Lower leg skin (tissue), 4 donors: Measurements from ENCODE around the gene RNF40. TPM values are rescaled to one million over a fixed set of nuclear protein-coding genes. Genes with fewer than 3 reads are reported as not detected.
A peak's percentile ranks its signal among the peaks of the same experiment; 100 is the strongest.

ENCODE experiments used
- DNase-seq, 2 donors: peaks; one replicate each; pipeline ENCODE4 v3.0.0-alpha.2; 2019; ENCODE audit warnings: low spot score in 2 of 2
- H3K4me3 ChIP-seq: fragments of 200-600 bp; sonication (generic); 2 replicates; pipeline ENCODE4 v1.5.1; 2017; ENCODE audit warnings: mild to moderate bottlenecking, low read depth; ENCODE audit not compliant: poor library complexity, severe bottlenecking
- POLR2A ChIP-seq, 2 donors: fragments of 450-650 bp; IDR thresholded peaks; one replicate each; pipeline ENCODE4 v1.6.1; 2016 to 2017; ENCODE audit warnings: antibody characterized with exemption in 2 of 2, mild to moderate bottlenecking in 1 of 2, moderate library complexity in 1 of 2
- WGBS, 2 donors: methylation state at CpG; one replicate each; pipeline ENCODE4 v1.1.5; 2018; 5-methylcytosine and 5-hydroxymethylcytosine counted together
- intact Hi-C: fragments of 100-400 bp; cut with DNase I; formaldehyde crosslinking; loops from one replicate; pipeline ENCODE4 v1.15.0; 2023; ENCODE audit warnings: low total_unique reads
- total RNA-seq, 4 donors: library from RNA; depleted of rRNA; stranded (reverse); fragments of >200 nt; gene quantifications; one replicate each; pipeline ENCODE4 v1.1.0, GENCODE V29; 2016
- TF ChIP-seq, protein P1 (sequence below), 3 donors: fragments of 450-650 bp; IDR thresholded peaks; one replicate each; pipeline ENCODE4 v1.5.1; 2016; ENCODE audit warnings: antibody characterized with exemption in 3 of 3, mild to moderate bottlenecking in 3 of 3, moderate library complexity in 2 of 3

The RNF40 gene
- total RNA-seq, 4 donors from 2014 or later: 82.2 to 112 (median 92.9) TPM

DNA sequence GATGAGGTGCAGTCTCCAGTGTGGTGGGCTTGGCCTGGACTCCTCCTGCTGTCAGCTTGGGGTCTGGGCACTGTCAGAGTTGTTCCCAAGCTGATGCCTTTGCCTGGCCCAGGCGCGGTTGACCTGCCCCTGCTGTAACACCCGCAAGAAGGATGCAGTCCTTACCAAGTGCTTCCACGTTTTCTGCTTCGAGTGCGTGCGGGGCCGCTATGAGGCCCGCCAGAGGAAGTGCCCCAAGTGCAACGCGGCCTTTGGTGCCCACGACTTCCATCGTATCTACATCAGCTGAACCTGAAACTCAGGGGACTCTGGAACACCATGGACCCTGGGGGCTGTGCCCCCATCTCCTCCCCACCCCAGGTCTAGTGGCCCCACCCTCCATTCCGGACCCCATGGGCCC, 11.7 kb downstream of the RNF40 start:
- intact Hi-C loops: loop anchor here (10.0 kb wide), 1 partner anchor 49 kb away; no protein-coding TSS in a partner anchor
- TF ChIP-seq, protein P1, sequence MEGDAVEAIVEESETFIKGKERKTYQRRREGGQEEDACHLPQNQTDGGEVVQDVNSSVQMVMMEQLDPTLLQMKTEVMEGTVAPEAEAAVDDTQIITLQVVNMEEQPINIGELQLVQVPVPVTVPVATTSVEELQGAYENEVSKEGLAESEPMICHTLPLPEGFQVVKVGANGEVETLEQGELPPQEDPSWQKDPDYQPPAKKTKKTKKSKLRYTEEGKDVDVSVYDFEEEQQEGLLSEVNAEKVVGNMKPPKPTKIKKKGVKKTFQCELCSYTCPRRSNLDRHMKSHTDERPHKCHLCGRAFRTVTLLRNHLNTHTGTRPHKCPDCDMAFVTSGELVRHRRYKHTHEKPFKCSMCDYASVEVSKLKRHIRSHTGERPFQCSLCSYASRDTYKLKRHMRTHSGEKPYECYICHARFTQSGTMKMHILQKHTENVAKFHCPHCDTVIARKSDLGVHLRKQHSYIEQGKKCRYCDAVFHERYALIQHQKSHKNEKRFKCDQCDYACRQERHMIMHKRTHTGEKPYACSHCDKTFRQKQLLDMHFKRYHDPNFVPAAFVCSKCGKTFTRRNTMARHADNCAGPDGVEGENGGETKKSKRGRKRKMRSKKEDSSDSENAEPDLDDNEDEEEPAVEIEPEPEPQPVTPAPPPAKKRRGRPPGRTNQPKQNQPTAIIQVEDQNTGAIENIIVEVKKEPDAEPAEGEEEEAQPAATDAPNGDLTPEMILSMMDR (IDR thresholded peaks at IDR 0.05): no peak
- TF ChIP-seq POLR2A (IDR thresholded peaks at IDR 0.05): no peak
- 87% methylated on average over 14 of the region's 14 CpGs for WGBS, 2 donors
- DNase-seq: no peak
- H3K4me3 ChIP-seq: no peak overlapping the region

DNA sequence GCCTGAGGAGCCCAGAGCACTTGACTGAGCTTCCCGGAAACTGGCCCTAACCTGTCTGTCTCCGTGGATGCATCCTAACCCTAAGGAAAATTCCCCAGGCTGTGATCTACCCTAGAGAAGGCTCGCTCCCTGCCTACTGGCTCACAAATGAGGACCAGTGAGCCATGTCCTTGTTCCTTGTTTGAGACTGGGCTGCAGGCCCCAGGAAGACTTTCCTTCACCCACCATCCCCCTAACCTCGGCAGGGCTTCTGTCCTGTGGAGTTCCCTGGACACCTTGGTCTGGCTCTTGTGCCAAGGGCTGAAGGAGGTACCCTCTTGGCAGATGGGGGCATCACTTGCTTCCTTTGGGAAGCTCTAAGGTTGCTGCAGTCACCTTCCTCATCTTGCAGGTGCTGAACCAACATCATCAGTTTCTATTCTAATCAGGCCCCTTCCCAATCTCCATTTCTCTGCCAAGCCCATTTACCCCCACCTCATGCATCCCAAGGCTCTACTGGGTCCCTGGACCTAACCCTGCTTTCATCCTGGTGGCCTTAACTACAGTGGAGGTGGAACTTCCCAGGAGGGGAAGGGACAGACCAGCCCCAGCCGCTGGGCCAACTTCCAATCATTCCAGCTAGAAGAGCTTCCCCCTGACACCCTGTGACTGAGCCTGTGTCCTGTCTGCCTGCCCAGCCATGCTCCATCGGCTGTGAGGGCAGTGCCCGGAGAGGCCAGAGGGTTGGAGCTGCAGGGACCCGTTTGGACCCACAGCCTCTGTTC, 12.4 kb downstream of the RNF40 start:
- no peak for DNase-seq
- intact Hi-C loops: loop anchor here (10.0 kb wide), 1 partner anchor 50 kb away; no protein-coding TSS in a partner anchor
- WGBS, 2 donors: 45 to 58% methylated on average over 8 of the region's 8 CpGs
- peak overlapping the region; percentile 62 for H3K4me3 ChIP-seq
- TF ChIP-seq POLR2A (IDR thresholded peaks at IDR 0.05): no peak
- TF ChIP-seq, protein P1 (IDR thresholded peaks at IDR 0.05): no peak

DNA sequence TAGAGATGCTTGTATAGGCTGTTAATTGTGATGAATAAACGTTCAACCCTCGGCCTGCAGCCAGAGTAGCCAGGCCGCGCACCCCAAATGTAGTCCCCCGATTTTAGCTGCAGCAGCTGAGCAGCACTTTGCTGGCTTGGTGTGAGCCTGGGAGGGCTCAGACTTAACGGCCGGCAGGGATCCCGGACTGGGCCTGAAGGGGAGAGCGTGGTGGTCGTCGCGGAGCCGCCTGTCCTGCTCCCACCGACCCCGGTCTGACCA, 12.9 kb downstream of the RNF40 start:
- H3K4me3 ChIP-seq: peak overlapping the region; percentile 62
- intact Hi-C loops: loop anchor here (10.0 kb wide), 1 partner anchor 50 kb away; no protein-coding TSS in a partner anchor
- DNase-seq: no peak
- TF ChIP-seq, protein P1 (IDR thresholded peaks at IDR 0.05): no peak
- TF ChIP-seq POLR2A (IDR thresholded peaks at IDR 0.05): no peak
- WGBS, 2 donors: 15 to 32% methylated on average over 6 to 15 of the region's 15 CpGs

DNA sequence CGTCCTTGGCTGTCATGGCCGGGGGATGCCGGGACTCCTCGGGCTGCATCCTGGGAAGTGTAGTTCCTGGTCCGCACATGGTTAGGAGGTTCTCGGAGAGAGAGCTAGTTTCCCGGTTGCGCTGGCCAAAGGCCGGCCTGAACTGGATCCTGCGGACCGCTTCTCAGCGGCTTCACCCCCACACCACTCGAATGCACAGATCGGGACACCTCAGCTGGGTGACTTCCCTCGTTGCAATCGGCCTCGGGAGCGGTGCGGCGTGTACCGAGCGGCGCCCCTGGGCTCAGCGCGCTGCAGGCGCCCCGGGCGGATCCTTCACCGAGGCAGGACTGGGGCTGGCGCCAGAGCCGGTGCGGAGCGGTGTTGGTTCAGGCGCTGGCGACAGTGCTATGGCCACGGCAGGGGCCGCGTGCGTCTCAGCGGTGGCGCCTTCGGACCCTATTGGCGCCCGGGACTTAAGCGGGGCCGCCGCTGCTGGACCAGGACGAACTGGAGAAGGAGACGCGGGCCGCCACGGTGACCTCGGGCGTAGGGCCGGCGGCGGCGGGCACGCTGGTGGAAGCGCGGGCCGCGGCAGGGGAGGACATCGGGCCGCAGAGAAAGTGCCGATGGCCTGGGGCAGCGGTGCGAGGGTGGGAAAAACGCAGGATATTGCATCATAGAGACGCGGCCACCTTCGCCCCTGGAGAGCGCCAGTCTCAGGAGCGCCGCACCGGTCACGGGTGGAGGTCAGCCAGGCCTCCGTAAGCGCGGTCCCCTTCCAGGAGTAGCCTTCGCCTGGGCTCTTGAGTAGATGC, 13.5 kb downstream of the RNF40 start:
- TF ChIP-seq, protein P1 (IDR thresholded peaks at IDR 0.05): no peak
- TF ChIP-seq POLR2A (IDR thresholded peaks at IDR 0.05): no peak
- intact Hi-C loops: loop anchor here (10.0 kb wide), 1 partner anchor 51 kb away; no protein-coding TSS in a partner anchor
- WGBS, 2 donors: 0% methylated on average over 35 to 69 of the region's 81 CpGs
- peak overlapping the region; percentile 62 for H3K4me3 ChIP-seq
- DNase-seq: peak; percentile 77 to 94

DNA sequence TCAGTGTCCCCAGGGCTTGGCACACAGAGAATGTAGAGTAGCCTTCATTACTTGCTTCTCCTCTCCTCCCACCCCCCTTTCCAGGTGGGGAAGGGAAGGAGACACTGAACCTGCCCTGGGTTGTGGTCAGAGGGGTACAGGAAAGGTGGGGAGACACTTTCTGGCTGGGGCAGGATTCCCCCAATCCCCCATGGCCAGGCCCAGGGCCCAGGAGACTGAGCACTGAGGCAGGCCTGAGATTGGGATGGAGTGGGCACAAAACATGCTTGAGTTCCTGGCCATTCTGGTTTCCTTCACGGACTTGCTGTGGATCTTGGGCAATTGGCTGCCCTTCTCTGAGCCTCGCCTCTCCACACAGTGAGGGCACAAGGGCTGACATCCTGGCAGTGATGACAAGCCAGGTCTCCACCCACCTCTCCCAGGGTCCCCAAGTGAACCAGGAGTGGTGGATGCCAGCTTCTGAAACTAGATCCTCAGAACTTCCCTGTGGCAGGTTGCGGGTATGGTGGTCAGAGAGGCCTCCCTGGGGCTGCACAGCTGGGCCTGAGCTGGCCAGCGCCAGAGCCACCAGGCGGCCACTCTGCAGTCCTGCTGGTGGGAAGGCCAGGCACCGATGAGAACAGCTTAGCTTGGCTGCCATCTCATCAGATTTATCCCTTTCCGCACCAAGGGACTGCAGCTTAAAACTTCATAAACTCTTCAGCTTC, 15.6 kb downstream of the RNF40 start:
- 75 to 88% methylated on average over 3 to 7 of the region's 7 CpGs for WGBS, 2 donors
- TF ChIP-seq, protein P1 (IDR thresholded peaks at IDR 0.05): no peak
- no peak for TF ChIP-seq POLR2A (IDR thresholded peaks at IDR 0.05)
- DNase-seq: no peak
- intact Hi-C loops: loop anchor here (10.0 kb wide), 1 partner anchor 53 kb away; no protein-coding TSS in a partner anchor
- H3K4me3 ChIP-seq: no peak overlapping the region
